IPS-11a (cell line): Measurements from ENCODE around the gene HNRNPA1L2.
"Not testable (repeated sequence)": the region's sequence is repeated elsewhere in the genome, so short reads cannot be mapped to it uniquely, and the experiment has no call there.

Experiments used
- H3K4me3 ChIP-seq: one replicate; pipeline ENCODE4 v1.5.1; 2013; ENCODE audit warnings: low read depth, low read length, control low read depth

The HNRNPA1L2 gene

GRCh38 chr13:52644108-52644507, 1.9 kb downstream of the HNRNPA1L2 start:
- H3K4me3 ChIP-seq: no peak overlapping the region

- H3K4me3 ChIP-seq: no peak overlapping the region
These were observed 4.7 kb downstream of the HNRNPA1L2 start for GRCh38 chr13:52646967-52647366.

GRCh38 chr13:52650731-52651130, 8.5 kb downstream of the HNRNPA1L2 start:
- H3K4me3 ChIP-seq: peak overlapping the region; percentile 94

GRCh38 chr13:52651897-52652195, 9.6 kb downstream of the HNRNPA1L2 start:
- peak overlapping the region; percentile 94 for H3K4me3 ChIP-seq

GRCh38 chr13:52652196-52652979, 10.2 kb downstream of the HNRNPA1L2 start, which contains the start of gene SUGT1:
Gene SUGT1 (plus strand): TSS chr13:52652836. CDS start chr13:52652921, 85 bp downstream.
- H3K4me3 ChIP-seq: peak within 1 kb of the TSS; percentile 94

- H3K4me3 ChIP-seq: peak overlapping the region; percentile 94
These were observed 10.7 kb downstream of the HNRNPA1L2 start for GRCh38 chr13:52652980-52653303.

GRCh38 chr13:52659340-52659739, 17.1 kb downstream of the HNRNPA1L2 start:
- no peak overlapping the region for H3K4me3 ChIP-seq

GRCh38 chr13:52664272-52664671, 22.0 kb downstream of the HNRNPA1L2 start:
- H3K4me3 ChIP-seq: no peak overlapping the region

GRCh38 chr13:52665325-52665724, 23.1 kb downstream of the HNRNPA1L2 start:
- no peak overlapping the region for H3K4me3 ChIP-seq

GRCh38 chr13:52669677-52670076, 27.4 kb downstream of the HNRNPA1L2 start:
- no peak overlapping the region for H3K4me3 ChIP-seq

GRCh38 chr13:52670726-52671125, 28.5 kb downstream of the HNRNPA1L2 start:
- H3K4me3 ChIP-seq: no peak overlapping the region

- H3K4me3 ChIP-seq: no peak overlapping the region
These were observed 31.2 kb downstream of the HNRNPA1L2 start for GRCh38 chr13:52673465-52673864.

GRCh38 chr13:52677823-52678222, 35.6 kb downstream of the HNRNPA1L2 start:
- H3K4me3 ChIP-seq: no peak overlapping the region

GRCh38 chr13:52685806-52686205, 43.6 kb downstream of the HNRNPA1L2 start:
- H3K4me3 ChIP-seq: not testable (repeated sequence)

GRCh38 chr13:52686376-52686775, 44.1 kb downstream of the HNRNPA1L2 start:
- H3K4me3 ChIP-seq: no peak overlapping the region
